WTC11 (cell line): ENCODE measurements around the gene TMEM263. TPM values are rescaled to one million over a fixed set of nuclear protein-coding genes. Genes with fewer than 3 reads are reported as not detected.

Experiments used
- total RNA-seq: library from RNA; stranded (reverse); gene quantifications from 3 replicates; pipeline ENCODE4 v1.2.3, GENCODE V29; 2021

TMEM263 gene
- total RNA-seq, 1 experiment from 2014 or later: 18.0 TPM

Other genes with a start within 250 kb of the TMEM263 start
- gene RIC8B, start 181.2 kb upstream of the TMEM263 start, total RNA-seq: 14.5 to 20.2 TPM (median 17.3 TPM) in 3 replicates
- gene MTERF2, start 31.2 kb downstream of the TMEM263 start, total RNA-seq: 7.0 to 9.3 TPM (median 9.0 TPM) in 3 replicates
- gene CRY1, start 137.6 kb downstream of the TMEM263 start, total RNA-seq: 23.1 to 25.5 TPM (median 24.8 TPM) in 3 replicates